GM21390 (cell line): ENCODE results near the gene PHACTR3.

ENCODE experiments used
- ATAC-seq: cut with Tn5 transposase; IDR thresholded peaks from one replicate; pipeline ENCODE4 v1.9.1; 2021; ENCODE audit not compliant: unreplicated experiment

PHACTR3 gene

GRCh38 chr20:59726281-59726595 is 121.9 kb downstream of the PHACTR3 start:
- ATAC-seq, result no peak

- no peak for ATAC-seq
Measured at GRCh38 chr20:59728722-59729430, 124.5 kb downstream of the PHACTR3 start.

- no peak for ATAC-seq
Measured at GRCh38 chr20:59729506-59729905, 125.2 kb downstream of the PHACTR3 start.

GRCh38 chr20:59730722-59731121 is 126.4 kb downstream of the PHACTR3 start:
- ATAC-seq, result no peak

- no peak for ATAC-seq
Measured at GRCh38 chr20:59731376-59731775, 127.0 kb downstream of the PHACTR3 start.

GRCh38 chr20:59733351-59733750 is 129.0 kb downstream of the PHACTR3 start:
- no peak for ATAC-seq

- ATAC-seq, result no peak
Measured at GRCh38 chr20:59735486-59735885, 131.1 kb downstream of the PHACTR3 start.

- no peak for ATAC-seq
Measured at GRCh38 chr20:59735917-59736316, 131.6 kb downstream of the PHACTR3 start.

- ATAC-seq, result no peak
Measured at GRCh38 chr20:59736366-59736765, 132.0 kb downstream of the PHACTR3 start.

- no peak for ATAC-seq
Measured at GRCh38 chr20:59737073-59737666, 132.8 kb downstream of the PHACTR3 start.

- no peak for ATAC-seq
Measured at GRCh38 chr20:59737816-59738215, 133.5 kb downstream of the PHACTR3 start.

- no peak for ATAC-seq
Measured at GRCh38 chr20:59738851-59739250, 134.5 kb downstream of the PHACTR3 start.

- no peak for ATAC-seq
Measured at GRCh38 chr20:59740621-59741020, 136.3 kb downstream of the PHACTR3 start.

GRCh38 chr20:59741073-59741472 is 136.7 kb downstream of the PHACTR3 start:
- ATAC-seq, result no peak

- no peak for ATAC-seq
Measured at GRCh38 chr20:59742351-59743095, 138.2 kb downstream of the PHACTR3 start.

- ATAC-seq, result no peak
Measured at GRCh38 chr20:59743308-59743707, 139.0 kb downstream of the PHACTR3 start.

GRCh38 chr20:59743767-59744485 is 139.6 kb downstream of the PHACTR3 start:
- ATAC-seq, result no peak

GRCh38 chr20:59744756-59745155 is 140.4 kb downstream of the PHACTR3 start:
- no peak for ATAC-seq

- no peak for ATAC-seq
Measured at GRCh38 chr20:59745201-59745600, 140.9 kb downstream of the PHACTR3 start.

- no peak for ATAC-seq
Measured at GRCh38 chr20:59745716-59746115, 141.4 kb downstream of the PHACTR3 start.

GRCh38 chr20:59746155-59746554 is 141.8 kb downstream of the PHACTR3 start:
- no peak for ATAC-seq
